ENCODE data around the gene ADGRE2.

- TF ChIP-seq CTCF (conservative IDR thresholded peaks at IDR 0.05; ENCODE audit: low read depth in 2 of 2) (no peak), EZH2 (IDR thresholded peaks at IDR 0.05; ENCODE audit: low read depth, unreplicated experiment) (no peak)
These were observed 59.7 kb downstream of the ADGRE2 start for GRCh38 chr19:14718522-14719116.

Data from GM23338 (cell line).